Cardiac septum (tissue), 1 donor: ENCODE results near the gene KANK4. TPM values are rescaled to one million over a fixed set of nuclear protein-coding genes. Genes with fewer than 3 reads are reported as not detected.

Experiments
- DNase-seq: peaks from one replicate; pipeline ENCODE4 v3.0.0-alpha.2; 2020; ENCODE audit warnings: low spot score
- intact Hi-C: fragments of 100-400 bp; cut with DNase I; formaldehyde crosslinking; loops from one replicate; pipeline ENCODE4 v1.14.0; 2022
- total RNA-seq: library from RNA; stranded (reverse); fragmentation: NEBNext Ultra II Directional; extraction: Animal tissue kit (Norgen Biotek cat#: 25700); gene quantifications from one replicate; pipeline ENCODE4 v1.2.1, GENCODE V29; 2021
- donor health status: DM: no; HTN: no; CAD: no.

KANK4 gene
- total RNA-seq, 1 donor from 2014 or later, result 0.16 TPM

DNA sequence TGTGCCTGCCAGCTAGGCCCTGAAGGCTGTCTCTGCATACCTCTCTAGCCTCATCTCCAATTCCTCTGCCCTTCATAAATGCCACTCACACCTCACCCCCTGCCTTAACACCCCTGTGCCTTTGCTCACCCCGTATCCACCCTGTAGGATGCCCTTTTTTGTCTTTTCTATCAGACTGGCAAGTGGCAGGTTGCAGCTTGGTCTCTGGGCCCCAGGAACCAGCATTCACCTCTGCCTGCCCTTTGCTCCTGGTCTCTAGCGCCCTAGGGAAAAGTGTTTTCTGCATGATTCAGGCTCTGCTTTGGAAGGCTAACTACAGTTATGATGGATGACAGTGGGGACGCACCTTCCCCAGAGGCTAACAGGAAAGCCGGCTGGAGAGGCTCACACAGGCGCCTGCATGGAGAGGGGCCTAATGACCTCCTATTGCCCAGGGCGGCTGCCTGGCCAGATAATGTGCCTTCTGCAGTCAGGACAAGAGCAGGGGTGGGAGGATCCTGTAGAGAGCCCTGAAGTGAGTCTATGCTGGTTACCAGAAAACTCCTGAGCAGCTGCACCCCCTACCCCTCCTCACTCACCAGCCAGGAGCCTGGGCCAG lies 11.2 kb downstream of the KANK4 start:
- DNase-seq, result no peak
- intact Hi-C loops, result no loop called here

DNA sequence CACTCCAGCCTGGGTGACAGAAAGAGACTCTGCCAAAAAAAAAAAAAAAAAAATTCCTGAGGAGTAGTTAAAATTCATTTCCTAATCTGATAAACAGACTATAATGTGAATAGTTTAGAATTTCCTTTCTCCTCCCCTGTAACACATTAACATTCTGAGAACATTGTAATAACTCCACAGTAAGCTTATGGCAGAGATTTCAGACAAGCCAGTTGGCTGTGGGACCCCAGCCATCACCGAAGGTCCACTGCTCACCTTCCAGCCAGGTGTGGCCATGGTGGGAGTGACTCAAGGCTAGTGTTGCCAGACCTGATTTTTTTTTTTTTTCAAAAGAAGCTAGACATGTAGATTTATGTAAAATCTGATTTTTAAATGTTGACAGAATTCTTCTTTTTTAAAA lies 11.8 kb downstream of the KANK4 start:
- intact Hi-C loops, result no loop called here

GRCh38 chr1:62306065-62306464 lies 13.2 kb downstream of the KANK4 start:
- intact Hi-C loops, result no loop called here
- no peak for DNase-seq

More for the DNA sequence above, 11.8 kb downstream of the KANK4 start:
- DNase-seq, result no peak

GRCh38 chr1:62304975-62305374 lies 14.3 kb downstream of the KANK4 start:
- intact Hi-C loops, result no loop called here

GRCh38 chr1:62304515-62304914 lies 14.7 kb downstream of the KANK4 start:
- DNase-seq, result no peak
- intact Hi-C loops, result no loop called here

More at GRCh38 chr1:62304975-62305374, 14.3 kb downstream of the KANK4 start:
- DNase-seq, result no peak

DNA sequence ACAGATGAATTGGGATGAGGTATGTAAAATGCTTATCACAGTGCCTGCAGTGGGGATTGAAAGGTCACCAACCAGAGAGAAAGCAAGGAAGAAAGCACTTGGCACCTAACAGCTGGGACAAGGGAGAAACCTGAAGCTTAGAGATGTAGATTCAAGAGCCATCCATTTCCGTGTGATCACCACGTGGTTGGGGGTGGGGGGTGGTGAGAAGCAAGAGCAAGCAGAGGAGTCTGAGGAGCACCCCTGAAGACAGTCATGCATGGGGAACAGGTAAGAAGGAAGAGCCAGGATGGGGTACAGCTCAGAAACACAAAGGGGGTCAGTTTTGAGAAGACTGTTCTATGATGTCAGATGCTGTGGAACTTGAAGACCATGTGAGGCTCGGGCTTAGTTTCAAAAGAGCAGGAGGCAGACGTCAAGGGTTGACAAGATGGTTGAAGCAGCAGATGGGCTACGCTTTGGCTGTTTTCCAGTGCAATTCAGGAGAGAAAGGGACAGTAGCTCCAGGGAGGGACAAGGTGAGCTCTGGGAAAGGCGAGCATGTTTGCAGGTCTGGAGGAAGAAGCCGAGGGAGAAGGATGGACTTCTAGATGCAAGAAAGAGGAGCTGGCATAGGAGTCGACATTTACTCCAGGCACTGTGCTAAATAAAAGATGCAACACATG lies 17.4 kb downstream of the KANK4 start:
- intact Hi-C loops, result no loop called here
- DNase-seq, result no peak

DNA sequence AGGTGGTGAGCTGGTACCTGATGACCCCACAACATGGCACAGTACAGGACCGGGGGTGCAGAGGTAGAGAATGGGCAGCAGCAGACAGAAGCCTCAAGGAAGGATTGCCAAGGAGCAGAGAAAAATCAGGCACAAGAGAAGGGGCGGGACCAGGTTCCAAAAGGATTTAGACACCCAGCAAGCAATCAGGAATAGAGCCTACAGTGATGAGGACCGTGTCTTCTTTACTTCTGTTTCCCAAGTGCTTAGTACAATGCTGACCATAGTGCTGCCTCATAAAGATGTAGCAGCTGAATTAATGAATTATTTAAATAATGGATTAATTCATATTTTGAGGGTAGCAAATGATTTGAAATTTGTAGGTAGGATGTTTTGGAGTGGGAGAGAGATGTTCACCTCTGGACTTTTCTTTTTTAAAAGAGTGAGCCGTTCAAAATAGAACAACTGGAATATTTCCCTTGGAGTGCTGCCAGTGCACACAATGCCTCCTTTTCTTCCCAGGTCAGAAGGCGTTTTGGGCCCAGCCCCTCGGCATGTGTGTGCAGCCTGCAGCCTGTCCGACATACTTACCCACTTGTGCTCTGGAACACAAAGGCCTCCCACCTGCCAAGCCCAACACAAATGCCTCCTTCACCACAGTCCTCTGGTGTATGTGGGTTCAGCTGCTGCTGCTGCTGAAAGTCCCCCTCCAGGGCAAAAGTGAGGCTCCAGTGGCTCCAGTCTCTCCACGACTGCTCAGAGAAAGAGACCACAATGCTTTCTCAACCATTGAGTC lies 19.6 kb downstream of the KANK4 start:
- intact Hi-C loops, result no loop called here
- no peak for DNase-seq

GRCh38 chr1:62295921-62296491 lies 23.2 kb downstream of the KANK4 start:
- intact Hi-C loops, result no loop called here
- DNase-seq, result no peak

DNA sequence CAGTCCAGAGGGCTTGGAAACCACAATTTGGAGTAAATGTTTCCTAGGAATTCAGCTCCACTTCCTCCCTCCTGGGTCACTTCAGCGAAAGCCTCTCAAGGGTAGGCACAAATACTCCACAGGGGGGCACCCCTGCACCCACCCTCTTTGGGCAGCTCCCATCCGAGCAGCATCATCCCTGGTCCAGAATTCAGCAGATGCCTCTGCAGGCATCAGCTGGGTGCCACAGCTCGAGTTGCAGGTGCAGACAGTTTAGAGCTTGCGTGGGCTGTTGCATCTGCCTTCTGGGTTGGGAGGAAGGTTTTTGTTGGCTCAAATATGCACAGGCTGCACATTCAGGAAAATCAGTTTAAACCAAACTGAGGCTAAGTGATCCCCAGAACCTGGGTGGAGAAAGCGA lies 25.0 kb downstream of the KANK4 start:
- intact Hi-C loops, result no loop called here
- DNase-seq, result no peak

DNA sequence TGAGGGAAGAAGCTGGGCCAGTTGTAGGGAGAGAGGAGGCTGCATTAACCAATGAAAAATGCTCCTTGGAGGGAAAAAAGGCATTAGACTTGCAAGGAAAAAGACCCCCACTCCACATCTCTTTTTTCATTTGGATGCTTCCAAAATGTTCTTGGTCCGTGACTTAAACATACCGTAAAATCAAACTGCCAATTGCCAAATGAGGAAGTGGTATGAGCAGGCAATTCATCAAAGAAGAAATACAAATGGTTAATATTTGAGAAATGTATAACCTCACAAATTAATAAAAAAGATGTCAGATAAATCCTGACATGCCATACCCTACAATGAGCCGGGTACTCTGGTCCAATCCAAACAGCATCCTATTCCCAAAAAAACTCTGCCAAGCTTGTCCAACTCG lies 30.6 kb downstream of the KANK4 start:
- intact Hi-C loops, result no loop called here
- no peak for DNase-seq

DNA sequence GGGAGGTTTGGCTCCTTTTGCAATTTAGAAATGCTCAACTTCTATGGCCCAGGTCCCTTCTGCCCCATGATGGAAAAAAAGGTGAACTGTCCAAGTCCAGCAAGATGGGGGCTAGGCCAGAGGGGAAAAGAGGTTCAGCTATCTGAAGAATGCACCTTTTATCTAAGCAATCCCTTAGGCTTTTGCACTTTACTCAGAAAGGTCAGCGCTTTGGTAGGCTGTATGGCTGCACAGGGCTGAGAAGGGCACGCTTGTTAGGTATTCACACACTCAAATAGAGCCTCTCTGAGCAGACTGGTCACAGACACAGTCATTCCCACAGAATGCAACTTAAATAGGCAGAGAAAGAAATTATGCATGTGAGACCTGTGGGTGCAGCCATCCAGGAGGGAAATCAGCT lies 31.0 kb downstream of the KANK4 start:
- intact Hi-C loops, result no loop called here

GRCh38 chr1:62286786-62287224 lies 32.4 kb downstream of the KANK4 start:
- no peak for DNase-seq
- intact Hi-C loops, result no loop called here

More for the DNA sequence above, 31.0 kb downstream of the KANK4 start:
- DNase-seq, result no peak

- DNase-seq, result no peak
- intact Hi-C loops, result no loop called here
Observed at GRCh38 chr1:62285984-62286785, 33.0 kb downstream of the KANK4 start.

DNA sequence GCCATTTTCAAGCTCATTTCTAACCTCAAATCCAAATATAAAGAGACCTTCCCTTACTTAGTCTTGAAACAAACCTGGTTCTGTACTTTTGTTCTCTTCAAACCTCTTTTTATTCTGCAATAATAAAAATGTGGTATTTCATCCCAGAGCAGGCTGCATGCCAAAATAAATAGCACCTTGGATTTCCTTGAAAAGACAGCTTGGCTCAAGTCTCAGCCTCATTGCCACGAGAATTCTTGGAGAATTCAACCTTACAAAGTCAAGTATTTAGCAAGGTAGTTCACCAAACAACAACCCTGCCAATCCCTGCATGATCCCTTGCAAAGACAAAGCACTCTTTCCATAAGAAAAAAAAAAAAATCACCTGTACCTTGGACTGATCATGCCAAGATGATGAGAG lies 33.8 kb downstream of the KANK4 start:
- DNase-seq, result no peak
- intact Hi-C loops, result no loop called here

DNA sequence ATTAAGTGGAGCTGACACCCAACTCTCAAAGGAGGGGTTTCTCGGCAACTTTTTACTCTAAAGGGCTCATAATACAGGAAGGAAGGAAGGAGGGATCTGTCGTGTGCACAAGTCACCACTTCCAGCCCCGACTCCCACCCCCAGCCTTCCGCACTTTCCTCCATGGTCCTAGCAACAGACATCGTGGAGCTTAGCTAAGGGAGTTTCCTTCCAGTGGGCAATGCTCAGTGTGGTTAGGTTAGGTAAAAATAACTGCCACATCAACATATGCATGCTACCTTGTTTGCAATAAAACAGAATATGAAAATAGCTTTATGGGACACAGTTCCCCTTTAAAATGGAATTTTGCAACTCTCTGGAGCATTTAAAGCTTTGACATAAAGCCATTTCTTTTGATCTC lies 35.2 kb downstream of the KANK4 start:
- intact Hi-C loops, result no loop called here
- DNase-seq, result no peak

GRCh38 chr1:62282909-62283755 lies 36.1 kb downstream of the KANK4 start:
- DNase-seq, result no peak

GRCh38 chr1:62281922-62282555 lies 37.2 kb downstream of the KANK4 start:
- no peak for DNase-seq
- intact Hi-C loops, result no loop called here

More at GRCh38 chr1:62282909-62283755, 36.1 kb downstream of the KANK4 start:
- intact Hi-C loops, result no loop called here

GRCh38 chr1:62280960-62281465 lies 38.2 kb downstream of the KANK4 start:
- DNase-seq, result no peak
- intact Hi-C loops, result no loop called here
